SK-N-SH (cell line): ENCODE results near the gene ADRA2A. TPM values are rescaled to one million over a fixed set of nuclear protein-coding genes. Genes with fewer than 3 reads are reported as not detected.

Experiments
- CTCF ChIA-PET: fragments of 300-600, 350-600 bp; formaldehyde crosslinking; extraction: SDS; loops from one replicate; lab custom pipeline; 2021; lab: Yijun Ruan, JAX
- POLR2A ChIA-PET: fragments of 350-600 bp; sonication (Branson Sonifier 250); formaldehyde crosslinking; extraction: SDS; loops from one replicate; lab custom pipeline; 2020; ENCODE audit warnings: antibody characterized with exemption, inconsistent platforms; lab: Yijun Ruan, JAX
- DNase-seq: peaks from one replicate; pipeline ENCODE4 v3.0.0; 2012
- H2AFZ ChIP-seq: fragments of 200-600 bp; sonication (generic); 2 replicates; pipeline ENCODE4 v1.8.1; 2016; ENCODE audit warnings: antibody characterized with exemption, mild to moderate bottlenecking, low read depth
- H3F3A ChIP-seq: fragments of 200-600 bp; sonication (generic); replicated peaks from 2 replicates; pipeline ENCODE3; 2016; ENCODE audit warnings: antibody characterized with exemption, mild to moderate bottlenecking; ENCODE audit not compliant: insufficient read depth
- H3K27ac ChIP-seq, 2 experiments: fragments of 200-500 bp in 1 of 2; fragments of 200-600 bp in 1 of 2; sonication (Bioruptor generic) in 1 of 2; sonication (generic), shearing (Covaris generic) in 1 of 2; 2 replicates each; pipeline versions ENCODE4 v1.5.1 to v1.6.1; 2014 to 2016; ENCODE audit warnings: low read depth in 2 of 2, inconsistent platforms in 1 of 2, low read length in 1 of 2, mild to moderate bottlenecking in 1 of 2, mixed read lengths in 1 of 2
- H3K27me3 ChIP-seq: fragments of 200-600 bp; sonication (generic), shearing (Covaris generic); 2 replicates; pipeline ENCODE4 v1.6.1; 2016; ENCODE audit warnings: mixed run types; ENCODE audit not compliant: insufficient read depth
- H3K36me3 ChIP-seq, 2 experiments: fragments of 200-500 bp in 1 of 2; fragments of 200-600 bp in 1 of 2; sonication (Bioruptor generic) in 1 of 2; sonication (generic) in 1 of 2; replicated peaks in 1 of 2; 2 replicates each; pipeline versions ENCODE3 to v1.5.1; 2014 to 2016; ENCODE audit warnings: low read length in 1 of 2, mild to moderate bottlenecking in 1 of 2; ENCODE audit not compliant: insufficient read depth in 2 of 2, control insufficient read depth in 1 of 2
- H3K4me1 ChIP-seq, 2 experiments: fragments of 200-500 bp in 1 of 2; fragments of 200-600 bp in 1 of 2; sonication (Bioruptor generic) in 1 of 2; sonication (generic), shearing (Covaris generic) in 1 of 2; 2 replicates each; pipeline versions ENCODE4 v1.5.1 to v1.6.1; 2014 to 2016; ENCODE audit warnings: low read depth in 1 of 2, low read length in 1 of 2, mixed run types in 1 of 2; ENCODE audit not compliant: insufficient read depth in 2 of 2, control insufficient read depth in 1 of 2
- H3K4me2 ChIP-seq: fragments of 200-600 bp; sonication (generic), shearing (Covaris generic); 2 replicates; pipeline ENCODE4 v1.6.1; 2017; ENCODE audit warnings: mixed run types
- H3K4me3 ChIP-seq, 2 experiments: fragments of 200-500 bp in 1 of 2; fragments of 200-600 bp in 1 of 2; sonication (Bioruptor generic) in 1 of 2; sonication (generic), shearing (Covaris generic) in 1 of 2; 2 replicates each; pipeline versions ENCODE4 v1.5.1 to v1.8.1; 2014 to 2016; ENCODE audit warnings: low read depth in 2 of 2, inconsistent platforms in 1 of 2, low read length in 1 of 2, mild to moderate bottlenecking in 1 of 2, mixed read lengths in 1 of 2, moderate library complexity in 1 of 2
- H3K79me2 ChIP-seq: fragments of 200-600 bp; sonication (generic); 2 replicates; pipeline ENCODE4 v1.8.1; 2017; ENCODE audit warnings: mild to moderate bottlenecking; ENCODE audit not compliant: insufficient read depth
- H3K9ac ChIP-seq: fragments of 200-600 bp; sonication (generic); 2 replicates; pipeline ENCODE4 v1.6.1; 2017; ENCODE audit warnings: mixed run types
- H3K9me2 ChIP-seq: fragments of 200-600 bp; sonication (generic); 2 replicates; pipeline ENCODE4 v1.6.1; 2017; ENCODE audit warnings: mixed run types
- H3K9me3 ChIP-seq: fragments of 200-600 bp; sonication (generic); 2 replicates; pipeline ENCODE4 v1.6.1; 2017; ENCODE audit warnings: mixed run types, mild to moderate bottlenecking, moderate library complexity
- H4K20me1 ChIP-seq: fragments of 200-600 bp; sonication (generic); 2 replicates; pipeline ENCODE4 v1.6.1; 2017; ENCODE audit warnings: mild to moderate bottlenecking, mixed run types; ENCODE audit not compliant: insufficient read depth
- EP300 ChIP-seq, 2 experiments: IDR thresholded peaks; 2 replicates each; pipeline versions ENCODE4 v1.4.0 to v1.6.1; 2012; ENCODE audit warnings: borderline replicate concordance in 1 of 2, low read depth in 1 of 2, low read length in 1 of 2
- EZH2phosphoT487 ChIP-seq: fragments of 200-600 bp; sonication (generic); IDR thresholded peaks from 2 replicates; pipeline ENCODE4 v1.6.1; 2017; ENCODE audit warnings: low read depth, mixed run types, mild to moderate bottlenecking, antibody characterized with exemption, moderate library complexity, borderline replicate concordance
- POLR2AphosphoS5 ChIP-seq: IDR thresholded peaks from 2 replicates; pipeline ENCODE4 v1.6.1; 2012; ENCODE audit warnings: low read depth, low read length
- RCOR1 ChIP-seq: fragments of 150-350 bp; IDR thresholded peaks from 2 replicates; pipeline ENCODE4 v1.6.1; 2017; ENCODE audit warnings: antibody characterized with exemption, low read length
- SIN3A ChIP-seq: IDR thresholded peaks from 2 replicates; pipeline ENCODE4 v1.6.1; 2012; ENCODE audit warnings: low read depth, mild to moderate bottlenecking, low read length, moderate library complexity, borderline replicate concordance
- TEAD4 ChIP-seq: IDR thresholded peaks from 2 replicates; pipeline ENCODE4 v1.4.0; 2012; ENCODE audit warnings: mild to moderate bottlenecking, borderline replicate concordance; ENCODE audit not compliant: insufficient read depth
- WGBS: methylation state at CpG from one replicate; pipeline ENCODE4 v1.1.6; 2017; ENCODE audit warnings: low lambda C conversion rate; 5-methylcytosine and 5-hydroxymethylcytosine counted together
- polyA plus RNA-seq, 3 experiments: library from polyadenylated mRNA; depleted of rRNA; stranded (reverse); fragments of >200 nt; gene quantifications; 2 replicates each; pipeline ENCODE4 v1.2.3, GENCODE V29; 2012
- TF ChIP-seq, protein P1 (sequence below): IDR thresholded peaks from 2 replicates; pipeline ENCODE4; 2012
- TF ChIP-seq, protein P2 (sequence below): fragments of 200-600 bp; sonication (generic); IDR thresholded peaks from 2 replicates; pipeline ENCODE4 v1.6.1; 2017; ENCODE audit warnings: antibody characterized with exemption, mild to moderate bottlenecking, moderate library complexity
- TF ChIP-seq, protein P3 (sequence below): IDR thresholded peaks from 2 replicates; pipeline ENCODE4 v1.6.1; 2012; ENCODE audit warnings: mild to moderate bottlenecking, low read depth, low read length, moderate library complexity
- TF ChIP-seq, protein P4 (sequence below): IDR thresholded peaks from 2 replicates; pipeline ENCODE4 v1.4.0; 2012; ENCODE audit warnings: low read depth, borderline replicate concordance

The ADRA2A gene
- polyA plus RNA-seq, 1 of the 3 experiments (the other 2 are of a cell fraction): 0.02 TPM

DNA sequence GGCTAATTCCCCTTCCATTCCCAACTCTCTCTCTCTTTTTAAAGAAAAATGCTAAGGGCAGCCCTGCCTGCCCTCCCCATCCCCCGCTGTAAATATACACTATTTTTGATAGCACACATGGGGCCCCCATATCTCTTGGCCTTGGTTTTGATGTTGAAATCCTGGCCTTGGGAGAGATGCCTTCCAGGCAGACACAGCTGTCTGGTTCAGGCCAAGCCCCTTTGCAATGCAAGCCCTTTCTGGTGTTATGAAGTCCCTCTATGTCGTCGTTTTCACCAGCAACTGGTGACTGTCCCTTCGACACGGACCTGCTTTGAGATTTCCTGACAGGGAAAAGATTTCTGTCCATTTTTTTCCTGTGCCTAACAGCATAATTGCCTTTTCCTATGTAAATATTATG is 3.0 kb downstream of the ADRA2A start:
- Histone ChIP-seq H3F3A (no peaks in the 10 kb centered on the region), H3K4me2 (no peak overlapping the region), H3K9me3 (no peaks in the 10 kb centered on the region), H3K9me2 (no peaks in the 10 kb centered on the region), H3K9ac (no peak overlapping the region), H3K27me3 (peaks cover 25% of the 10 kb centered on the region), H3K36me3 (no peaks in the 10 kb centered on the region), H3K4me1 (peaks cover 0 to 18% of the 10 kb centered on the region in 2 experiments; a peak in 1 of 4 replicates), H2AFZ (no peak overlapping the region), H3K79me2 (no peaks in the 10 kb centered on the region), H4K20me1 (no peaks in the 10 kb centered on the region), H3K4me3 (no peak overlapping the region), H3K27ac (no peak overlapping the region)
- 80% methylated on average over 5 of the region's 5 CpGs for WGBS
- ChIA-PET CTCF (interaction anchor here (0.8 to 1.7 kb wide), 3 partner anchors 9 to 519 kb away, joined by 3 to 6 read pairs (median 3); no protein-coding TSS in a partner anchor), POLR2A (no interaction called here)
- TF ChIP-seq RCOR1: no peak
- no peak for TF ChIP-seq SIN3A
- no peak for TF ChIP-seq EP300 (IDR thresholded peaks at IDR 0.05; ENCODE audit: borderline replicate concordance in 1 of 2, low read depth in 1 of 2, low read length in 1 of 2)
- TF ChIP-seq, protein P1, sequence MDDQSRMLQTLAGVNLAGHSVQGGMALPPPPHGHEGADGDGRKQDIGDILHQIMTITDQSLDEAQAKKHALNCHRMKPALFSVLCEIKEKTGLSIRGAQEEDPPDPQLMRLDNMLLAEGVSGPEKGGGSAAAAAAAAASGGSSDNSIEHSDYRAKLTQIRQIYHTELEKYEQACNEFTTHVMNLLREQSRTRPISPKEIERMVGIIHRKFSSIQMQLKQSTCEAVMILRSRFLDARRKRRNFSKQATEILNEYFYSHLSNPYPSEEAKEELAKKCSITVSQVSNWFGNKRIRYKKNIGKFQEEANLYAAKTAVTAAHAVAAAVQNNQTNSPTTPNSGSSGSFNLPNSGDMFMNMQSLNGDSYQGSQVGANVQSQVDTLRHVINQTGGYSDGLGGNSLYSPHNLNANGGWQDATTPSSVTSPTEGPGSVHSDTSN: no peak
- TF ChIP-seq, protein P2, sequence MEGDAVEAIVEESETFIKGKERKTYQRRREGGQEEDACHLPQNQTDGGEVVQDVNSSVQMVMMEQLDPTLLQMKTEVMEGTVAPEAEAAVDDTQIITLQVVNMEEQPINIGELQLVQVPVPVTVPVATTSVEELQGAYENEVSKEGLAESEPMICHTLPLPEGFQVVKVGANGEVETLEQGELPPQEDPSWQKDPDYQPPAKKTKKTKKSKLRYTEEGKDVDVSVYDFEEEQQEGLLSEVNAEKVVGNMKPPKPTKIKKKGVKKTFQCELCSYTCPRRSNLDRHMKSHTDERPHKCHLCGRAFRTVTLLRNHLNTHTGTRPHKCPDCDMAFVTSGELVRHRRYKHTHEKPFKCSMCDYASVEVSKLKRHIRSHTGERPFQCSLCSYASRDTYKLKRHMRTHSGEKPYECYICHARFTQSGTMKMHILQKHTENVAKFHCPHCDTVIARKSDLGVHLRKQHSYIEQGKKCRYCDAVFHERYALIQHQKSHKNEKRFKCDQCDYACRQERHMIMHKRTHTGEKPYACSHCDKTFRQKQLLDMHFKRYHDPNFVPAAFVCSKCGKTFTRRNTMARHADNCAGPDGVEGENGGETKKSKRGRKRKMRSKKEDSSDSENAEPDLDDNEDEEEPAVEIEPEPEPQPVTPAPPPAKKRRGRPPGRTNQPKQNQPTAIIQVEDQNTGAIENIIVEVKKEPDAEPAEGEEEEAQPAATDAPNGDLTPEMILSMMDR: no peak
- TF ChIP-seq, protein P3, sequence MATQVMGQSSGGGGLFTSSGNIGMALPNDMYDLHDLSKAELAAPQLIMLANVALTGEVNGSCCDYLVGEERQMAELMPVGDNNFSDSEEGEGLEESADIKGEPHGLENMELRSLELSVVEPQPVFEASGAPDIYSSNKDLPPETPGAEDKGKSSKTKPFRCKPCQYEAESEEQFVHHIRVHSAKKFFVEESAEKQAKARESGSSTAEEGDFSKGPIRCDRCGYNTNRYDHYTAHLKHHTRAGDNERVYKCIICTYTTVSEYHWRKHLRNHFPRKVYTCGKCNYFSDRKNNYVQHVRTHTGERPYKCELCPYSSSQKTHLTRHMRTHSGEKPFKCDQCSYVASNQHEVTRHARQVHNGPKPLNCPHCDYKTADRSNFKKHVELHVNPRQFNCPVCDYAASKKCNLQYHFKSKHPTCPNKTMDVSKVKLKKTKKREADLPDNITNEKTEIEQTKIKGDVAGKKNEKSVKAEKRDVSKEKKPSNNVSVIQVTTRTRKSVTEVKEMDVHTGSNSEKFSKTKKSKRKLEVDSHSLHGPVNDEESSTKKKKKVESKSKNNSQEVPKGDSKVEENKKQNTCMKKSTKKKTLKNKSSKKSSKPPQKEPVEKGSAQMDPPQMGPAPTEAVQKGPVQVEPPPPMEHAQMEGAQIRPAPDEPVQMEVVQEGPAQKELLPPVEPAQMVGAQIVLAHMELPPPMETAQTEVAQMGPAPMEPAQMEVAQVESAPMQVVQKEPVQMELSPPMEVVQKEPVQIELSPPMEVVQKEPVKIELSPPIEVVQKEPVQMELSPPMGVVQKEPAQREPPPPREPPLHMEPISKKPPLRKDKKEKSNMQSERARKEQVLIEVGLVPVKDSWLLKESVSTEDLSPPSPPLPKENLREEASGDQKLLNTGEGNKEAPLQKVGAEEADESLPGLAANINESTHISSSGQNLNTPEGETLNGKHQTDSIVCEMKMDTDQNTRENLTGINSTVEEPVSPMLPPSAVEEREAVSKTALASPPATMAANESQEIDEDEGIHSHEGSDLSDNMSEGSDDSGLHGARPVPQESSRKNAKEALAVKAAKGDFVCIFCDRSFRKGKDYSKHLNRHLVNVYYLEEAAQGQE: no peak
- TF ChIP-seq TEAD4: no peak
- TF ChIP-seq EZH2phosphoT487: no peak
- no peak for TF ChIP-seq POLR2AphosphoS5
- TF ChIP-seq, protein P4, sequence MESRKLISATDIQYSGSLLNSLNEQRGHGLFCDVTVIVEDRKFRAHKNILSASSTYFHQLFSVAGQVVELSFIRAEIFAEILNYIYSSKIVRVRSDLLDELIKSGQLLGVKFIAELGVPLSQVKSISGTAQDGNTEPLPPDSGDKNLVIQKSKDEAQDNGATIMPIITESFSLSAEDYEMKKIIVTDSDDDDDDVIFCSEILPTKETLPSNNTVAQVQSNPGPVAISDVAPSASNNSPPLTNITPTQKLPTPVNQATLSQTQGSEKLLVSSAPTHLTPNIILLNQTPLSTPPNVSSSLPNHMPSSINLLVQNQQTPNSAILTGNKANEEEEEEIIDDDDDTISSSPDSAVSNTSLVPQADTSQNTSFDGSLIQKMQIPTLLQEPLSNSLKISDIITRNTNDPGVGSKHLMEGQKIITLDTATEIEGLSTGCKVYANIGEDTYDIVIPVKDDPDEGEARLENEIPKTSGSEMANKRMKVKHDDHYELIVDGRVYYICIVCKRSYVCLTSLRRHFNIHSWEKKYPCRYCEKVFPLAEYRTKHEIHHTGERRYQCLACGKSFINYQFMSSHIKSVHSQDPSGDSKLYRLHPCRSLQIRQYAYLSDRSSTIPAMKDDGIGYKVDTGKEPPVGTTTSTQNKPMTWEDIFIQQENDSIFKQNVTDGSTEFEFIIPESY: no peak
- no peak for DNase-seq
